NCI-H1930 (cell line): ENCODE data around the gene TFF1.

Experiments
- DNase-seq, 2 experiments: peaks; one replicate each; lab custom pipeline; 2025; lab: John Stamatoyannopoulos, UW

TFF1 gene

GRCh38 chr21:42382915-42383314 lies 16.6 kb upstream of the TFF1 start:
- DNase-seq: no peak

DNA sequence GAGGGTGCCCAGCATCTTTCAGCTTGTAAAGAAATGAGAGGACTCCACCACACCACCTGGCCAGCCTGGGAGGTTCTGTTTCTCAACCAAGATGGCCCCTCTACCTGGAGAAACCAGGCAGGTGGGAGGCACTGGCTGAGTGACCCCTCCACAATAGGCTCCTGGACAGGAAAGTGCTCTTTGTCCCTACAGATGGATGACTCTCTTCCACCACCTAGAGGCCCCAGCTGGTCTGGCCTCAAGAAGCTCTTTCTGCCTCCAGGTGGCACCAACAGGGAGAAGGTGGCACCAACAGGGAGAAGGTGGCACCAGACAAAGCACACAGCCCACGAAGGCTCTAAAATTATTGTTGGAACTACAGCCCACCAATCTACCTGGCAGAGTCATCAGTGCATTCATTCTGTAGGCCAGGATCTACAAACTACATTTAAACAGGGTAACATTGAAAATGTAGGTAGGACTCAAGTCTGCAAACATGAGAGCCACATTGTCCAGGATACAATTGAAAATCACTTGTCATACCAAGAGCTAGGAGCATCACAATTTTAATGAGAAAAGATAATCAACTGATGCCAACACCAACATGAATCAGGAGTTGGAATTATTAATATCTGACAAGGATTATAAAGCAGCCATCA lies 15.1 kb upstream of the TFF1 start:
- DNase-seq: peak in 1 of 2 experiments; percentile 5

GRCh38 chr21:42379426-42380215 lies 13.3 kb upstream of the TFF1 start:
- no peak for DNase-seq

- no peak for DNase-seq
Measured at GRCh38 chr21:42378418-42378817, 12.1 kb upstream of the TFF1 start.

DNA sequence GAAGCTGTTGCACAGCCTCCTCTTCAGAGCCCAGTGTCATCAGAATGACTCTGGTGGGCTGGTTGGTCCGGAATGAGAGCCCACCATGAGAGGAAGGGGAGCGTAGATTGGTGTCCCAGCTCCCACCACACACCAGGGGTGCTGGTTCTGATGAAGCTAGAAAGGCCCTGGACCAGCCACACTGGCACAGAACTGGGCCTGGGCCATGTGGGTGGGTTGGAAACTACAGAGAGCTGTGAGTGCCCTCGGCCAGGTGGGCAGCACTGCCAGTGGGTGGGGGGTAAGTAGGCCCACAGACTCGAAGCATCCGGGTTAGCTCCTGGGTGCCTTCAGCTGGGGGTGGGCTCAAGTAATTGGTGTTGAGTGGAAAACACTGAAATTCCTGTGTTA lies 11.6 kb upstream of the TFF1 start:
- no peak for DNase-seq

DNA sequence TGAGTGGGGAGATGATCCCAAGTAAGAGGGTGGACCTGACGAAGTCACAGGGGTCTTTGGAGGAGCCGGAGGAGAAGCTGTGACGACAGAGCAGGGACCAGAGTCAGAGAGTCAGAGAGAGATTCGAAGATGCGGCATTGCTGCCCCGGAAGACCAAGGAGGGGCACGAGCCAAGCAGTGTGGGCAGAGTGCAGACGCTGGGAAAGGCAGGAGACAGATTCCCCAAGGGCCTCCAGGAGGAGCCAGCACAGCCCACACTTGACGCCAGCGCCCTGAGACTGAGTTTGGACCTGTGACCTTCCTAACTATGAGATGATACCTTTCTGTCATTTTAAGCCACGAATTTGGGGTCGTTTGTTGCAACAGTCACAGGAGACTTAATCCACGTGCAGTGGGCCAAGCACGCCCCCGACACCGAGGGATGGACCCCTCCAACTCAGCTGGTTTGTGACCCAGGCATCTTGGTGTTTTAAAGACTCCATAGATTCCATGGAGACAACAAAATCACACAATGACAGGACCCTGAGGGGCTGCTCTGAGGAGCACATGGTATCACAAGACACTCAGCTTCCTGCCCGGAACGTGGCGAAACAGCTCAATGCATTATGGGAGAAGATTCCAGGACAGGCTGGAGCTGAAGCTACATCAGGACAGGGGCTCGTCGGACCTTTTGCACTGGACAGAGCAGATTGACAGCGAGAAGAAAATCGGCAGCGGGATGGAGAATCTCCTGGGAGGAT lies 11.0 kb upstream of the TFF1 start:
- no peak for DNase-seq

- no peak for DNase-seq
Measured at GRCh38 chr21:42376338-42376982, 10.1 kb upstream of the TFF1 start.

- DNase-seq: no peak
Measured at GRCh38 chr21:42375966-42376337, 9.6 kb upstream of the TFF1 start.

GRCh38 chr21:42375506-42375905 lies 9.2 kb upstream of the TFF1 start:
- DNase-seq: no peak

DNA sequence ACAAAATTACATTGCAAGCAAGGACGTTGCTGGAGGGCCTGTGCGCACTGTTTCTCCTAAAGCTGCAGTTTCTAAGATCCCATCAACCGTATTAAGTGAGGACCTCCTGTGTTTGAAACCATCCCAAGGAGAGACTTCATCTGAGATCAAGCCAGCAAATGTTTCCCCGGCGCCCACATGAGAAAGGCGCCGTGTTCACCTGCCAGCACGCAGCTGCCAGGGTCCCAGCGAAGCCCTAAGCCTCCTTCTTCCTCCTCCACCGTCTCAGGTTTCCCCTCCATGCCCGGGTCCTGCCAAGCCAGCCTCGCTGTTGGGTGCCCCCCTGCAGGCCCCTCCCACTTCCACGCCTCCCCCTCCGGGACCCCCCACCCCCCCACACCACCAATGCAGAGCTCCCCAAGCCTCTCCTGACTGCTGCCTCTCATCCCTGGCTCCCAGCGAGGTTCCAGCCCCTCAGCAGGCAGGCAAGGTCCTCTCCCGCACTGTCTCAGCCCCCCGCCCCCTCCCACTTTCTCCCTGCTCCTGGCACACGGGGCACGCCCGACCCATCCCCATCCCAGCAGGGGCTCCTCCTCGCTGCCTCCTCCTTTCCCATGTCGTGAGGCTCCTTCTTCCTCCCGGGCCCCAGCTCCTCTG lies 8.6 kb upstream of the TFF1 start:
- DNase-seq: no peak

GRCh38 chr21:42374457-42374856 lies 8.1 kb upstream of the TFF1 start:
- DNase-seq: no peak

DNA sequence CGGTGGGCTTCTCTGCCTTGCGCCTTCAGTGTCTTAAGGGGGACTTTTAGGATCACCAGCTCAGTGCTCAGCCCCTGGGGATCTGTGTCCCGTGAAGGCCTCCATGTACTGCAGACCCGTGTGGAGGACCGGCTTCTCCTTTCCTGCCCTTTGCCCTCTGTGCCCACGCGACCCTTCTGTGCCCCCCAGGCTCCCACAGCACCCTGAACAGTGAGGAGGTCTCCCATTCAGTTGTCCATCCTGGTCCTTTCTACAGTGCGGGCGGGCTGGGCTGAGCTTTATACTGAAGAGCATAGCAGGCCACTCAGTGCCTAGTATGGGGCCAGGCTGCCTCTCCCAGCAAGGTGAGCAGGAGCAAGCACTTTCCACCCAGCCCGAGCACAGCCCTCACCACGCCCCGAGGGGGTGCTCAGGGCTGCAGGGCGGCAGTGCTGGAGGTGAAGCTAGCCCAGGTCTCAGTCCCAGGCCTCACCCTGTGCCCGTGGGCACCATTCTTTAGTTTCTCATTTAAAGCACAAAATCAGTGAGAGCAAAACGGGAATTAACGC lies 7.6 kb upstream of the TFF1 start:
- no peak for DNase-seq

GRCh38 chr21:42373196-42373907 lies 7.0 kb upstream of the TFF1 start:
- no peak for DNase-seq

GRCh38 chr21:42370894-42371654 lies 4.7 kb upstream of the TFF1 start:
- no peak for DNase-seq

DNA sequence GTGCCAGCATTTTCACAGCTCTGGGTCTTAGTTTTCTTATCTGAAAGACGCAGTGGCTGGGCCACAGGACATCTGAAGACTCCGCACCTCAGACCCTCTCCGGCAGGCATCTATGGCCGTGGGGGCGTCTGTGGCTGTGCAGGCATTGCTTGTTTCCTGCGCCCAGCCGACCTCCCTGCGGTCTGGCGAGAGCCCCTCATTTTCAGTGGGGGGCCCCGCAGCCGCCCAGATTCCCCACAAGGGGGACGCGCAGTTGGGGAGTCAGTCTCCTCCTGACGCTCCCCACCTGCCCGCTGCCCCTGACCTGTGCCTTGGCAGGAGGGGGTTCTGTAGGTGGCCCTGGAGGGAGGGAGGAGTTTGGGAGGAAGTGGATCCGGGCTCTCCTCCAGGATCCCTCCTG lies 3.5 kb upstream of the TFF1 start:
- no peak for DNase-seq

GRCh38 chr21:42367367-42368165 lies 1.2 kb upstream of the TFF1 start:
- DNase-seq: no peak

GRCh38 chr21:42365770-42366169 lies 565 bp downstream of the TFF1 start:
- DNase-seq: no peak

DNA sequence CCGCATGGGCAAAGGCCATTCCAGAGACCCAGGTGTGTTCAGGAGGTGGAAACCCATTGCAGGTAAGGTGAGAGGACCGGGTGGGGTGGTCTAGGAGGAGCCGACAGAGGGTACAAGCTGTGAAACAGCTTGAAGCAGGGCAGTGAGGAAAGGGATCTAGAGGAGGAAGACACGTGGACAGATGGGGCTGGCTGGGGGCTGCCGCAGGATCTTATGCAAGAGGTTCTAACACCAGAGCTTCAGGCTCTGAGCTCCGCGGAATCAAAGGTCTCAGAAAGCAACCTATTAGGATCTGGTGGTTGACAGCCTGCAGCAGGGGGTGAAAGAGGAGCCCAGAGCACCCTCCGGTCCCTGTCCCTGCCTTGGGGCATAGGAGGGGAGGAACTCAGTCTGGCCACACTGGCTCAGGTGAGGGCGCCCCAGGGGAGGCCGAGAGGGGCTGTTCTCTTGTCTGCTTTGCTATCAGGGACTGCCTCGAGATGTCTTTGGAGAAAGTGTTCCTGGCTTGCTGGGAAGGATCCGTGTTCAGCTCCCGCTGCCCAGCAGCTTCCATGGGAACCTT lies 1.9 kb downstream of the TFF1 start:
- no peak for DNase-seq

DNA sequence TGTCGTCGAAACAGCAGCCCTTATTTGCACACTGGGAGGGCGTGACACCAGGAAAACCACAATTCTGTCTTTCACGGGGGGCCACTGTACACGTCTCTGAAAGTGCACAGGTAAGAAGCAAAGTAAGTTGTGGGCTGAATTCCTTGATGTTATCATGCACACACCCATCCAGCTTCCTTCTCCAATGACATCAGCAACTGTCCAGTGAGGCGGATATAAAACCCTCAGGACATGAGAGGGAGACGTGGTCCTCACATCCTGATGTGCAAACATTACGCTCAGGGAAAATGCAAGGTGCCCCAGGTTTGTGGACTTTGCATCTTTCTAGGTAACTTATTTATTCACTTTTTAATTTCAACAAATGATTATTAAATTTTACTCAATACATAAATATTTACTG lies 3.0 kb downstream of the TFF1 start:
- no peak for DNase-seq
